Neutrophil (primary cell): ENCODE results near the gene MVP.

Source experiments
- H3K27ac ChIP-seq: fragments of 200-600 bp; sonication (generic); 2 replicates; pipeline ENCODE4 v1.5.1; 2016; ENCODE audit warnings: mild to moderate bottlenecking, moderate library complexity
- H3K27me3 ChIP-seq: fragments of 200-600 bp; sonication (generic); 2 replicates; pipeline ENCODE4 v1.6.0; 2016; ENCODE audit warnings: mild to moderate bottlenecking
- H3K36me3 ChIP-seq: fragments of 200-600 bp; sonication (generic); 2 replicates; pipeline ENCODE4 v1.5.1; 2017
- H3K4me1 ChIP-seq, 2 experiments: fragments of 200-600 bp in 1 of 2; sonication (generic) in 1 of 2; 1 replicate in 1 of 2; 2 replicates in 1 of 2; pipeline versions ENCODE4 v1.5.1 to v1.6.1; 2013 to 2016; ENCODE audit warnings: low read depth in 1 of 2, low read length in 1 of 2, mild to moderate bottlenecking in 1 of 2, moderate library complexity in 1 of 2; ENCODE audit not compliant: control insufficient read depth in 1 of 2, insufficient read depth in 1 of 2
- H3K4me3 ChIP-seq, 2 experiments: fragments of 200-600 bp in 1 of 2; sonication (generic) in 1 of 2; 1 replicate in 1 of 2; 2 replicates in 1 of 2; pipeline ENCODE4 v1.5.1; 2013 to 2016; ENCODE audit warnings: low read depth in 1 of 2, low read length in 1 of 2, mild to moderate bottlenecking in 1 of 2, moderate library complexity in 1 of 2
- H3K9me3 ChIP-seq: fragments of 200-600 bp; sonication (generic); 2 replicates; pipeline ENCODE4 v1.5.1; 2016
- CTCF ChIP-seq: fragments of 200-600 bp; sonication (generic); IDR thresholded peaks from 2 replicates; pipeline ENCODE4 v1.5.1; 2016; ENCODE audit warnings: antibody characterized with exemption

The MVP gene

GRCh38 chr16:29836623-29837022 lies 16.4 kb downstream of the MVP start:
- Histone ChIP-seq H3K27me3 (no peaks in the 10 kb centered on the region), H3K36me3 (peaks cover 100% of the 10 kb centered on the region), H3K27ac (no peak overlapping the region), H3K4me3 (no peak overlapping the region), H3K4me1 (no peaks in the 10 kb centered on the region), H3K9me3 (no peaks in the 10 kb centered on the region)
- TF ChIP-seq CTCF: no peak

DNA sequence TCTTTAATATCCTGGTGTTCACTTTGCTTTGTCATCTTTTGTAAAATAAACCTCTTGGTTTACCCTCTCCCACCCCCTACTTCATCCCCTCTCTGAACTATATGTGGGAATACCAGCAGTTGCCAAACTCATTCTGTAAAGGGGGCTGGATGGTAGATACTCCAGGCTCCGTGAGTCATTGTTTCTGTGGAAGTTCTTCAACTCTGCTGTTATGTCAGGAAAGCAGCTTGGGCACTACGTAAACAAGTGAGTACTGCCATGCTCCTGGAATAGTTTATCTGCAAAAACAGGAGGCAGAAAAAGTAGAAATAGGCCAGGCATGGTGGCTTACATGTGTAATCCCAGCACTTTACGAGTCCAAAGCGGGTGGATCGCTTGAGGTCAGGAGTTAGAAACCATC lies 17.6 kb downstream of the MVP start:
- H3K4me1 ChIP-seq: no peaks in the 10 kb centered on the region
- no peak overlapping the region for H3K4me3 ChIP-seq
- H3K27me3 ChIP-seq: no peaks in the 10 kb centered on the region
- peaks cover 100% of the 10 kb centered on the region for H3K36me3 ChIP-seq
- no peaks in the 10 kb centered on the region for H3K9me3 ChIP-seq
- no peak overlapping the region for H3K27ac ChIP-seq
- TF ChIP-seq CTCF: no peak

DNA sequence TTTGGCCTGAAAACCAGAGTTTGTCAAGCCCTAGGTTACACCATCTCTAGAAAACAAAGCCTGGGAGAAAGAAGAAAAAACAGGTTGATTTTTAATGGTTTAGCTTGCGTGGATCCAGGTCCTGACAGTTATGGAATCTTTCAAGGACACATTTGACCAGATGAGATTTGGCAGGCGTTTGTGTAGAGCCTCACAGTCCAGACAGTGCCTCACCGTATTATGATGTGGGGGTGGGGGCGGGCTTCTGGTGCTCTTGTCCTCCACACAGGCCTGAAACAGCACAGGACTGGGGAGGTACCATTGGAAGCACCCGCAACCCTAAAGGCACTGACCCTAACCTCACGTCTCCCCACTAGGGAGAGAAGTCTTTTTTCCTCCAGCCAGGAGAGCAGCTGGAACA lies 19.6 kb downstream of the MVP start:
- Histone ChIP-seq H3K4me3 (no peak overlapping the region), H3K9me3 (no peaks in the 10 kb centered on the region), H3K36me3 (peaks cover 100% of the 10 kb centered on the region), H3K27me3 (no peaks in the 10 kb centered on the region), H3K27ac (no peak overlapping the region), H3K4me1 (no peaks in the 10 kb centered on the region)
- no peak for TF ChIP-seq CTCF

DNA sequence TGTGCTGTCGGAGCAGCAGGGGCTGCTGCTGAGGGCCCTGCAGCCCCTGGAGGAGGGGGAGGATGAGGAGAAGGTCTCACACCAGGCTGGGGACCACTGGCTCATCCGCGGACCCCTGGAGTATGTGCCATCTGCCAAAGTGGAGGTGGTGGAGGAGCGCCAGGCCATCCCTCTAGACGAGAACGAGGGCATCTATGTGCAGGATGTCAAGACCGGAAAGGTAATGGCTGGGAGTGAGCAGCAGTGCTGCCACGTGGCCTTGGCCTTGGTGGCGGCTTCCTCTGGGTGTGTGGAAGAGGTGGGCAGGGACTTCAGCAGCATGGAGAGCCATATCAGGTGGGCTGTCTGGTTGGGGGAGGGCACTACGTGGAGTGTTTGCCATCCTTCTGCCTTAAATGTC lies 20.0 kb downstream of the MVP start:
- Histone ChIP-seq H3K9me3 (no peaks in the 10 kb centered on the region), H3K27me3 (no peaks in the 10 kb centered on the region), H3K36me3 (peaks cover 100% of the 10 kb centered on the region), H3K27ac (no peak overlapping the region), H3K4me1 (no peaks in the 10 kb centered on the region), H3K4me3 (no peak overlapping the region)
- no peak for TF ChIP-seq CTCF

GRCh38 chr16:29841631-29842030 lies 21.4 kb downstream of the MVP start:
- Histone ChIP-seq H3K27ac (no peak overlapping the region), H3K4me3 (no peak overlapping the region), H3K27me3 (no peaks in the 10 kb centered on the region), H3K36me3 (peaks cover 100% of the 10 kb centered on the region), H3K9me3 (no peaks in the 10 kb centered on the region), H3K4me1 (no peaks in the 10 kb centered on the region)
- TF ChIP-seq CTCF: no peak

- no peak overlapping the region for H3K4me3 ChIP-seq
- no peaks in the 10 kb centered on the region for H3K27me3 ChIP-seq
- no peak for TF ChIP-seq CTCF
- no peaks in the 10 kb centered on the region for H3K4me1 ChIP-seq
- H3K36me3 ChIP-seq: peaks cover 100% of the 10 kb centered on the region
- no peaks in the 10 kb centered on the region for H3K9me3 ChIP-seq
- no peak overlapping the region for H3K27ac ChIP-seq
Observed at GRCh38 chr16:29842732-29843346, 22.6 kb downstream of the MVP start.
